GM20431 (cell line): ENCODE measurements around the gene HNRNPA1.

Experiments
- in situ Hi-C: fragments of 300-500 bp; cut with MseI, MboI; formaldehyde crosslinking; loops from one replicate; pipeline ENCODE4 v1.15.0; 2020; ENCODE audit warnings: low sequenced_read_pairs; ENCODE audit not compliant: unreplicated experiment

HNRNPA1 gene

GRCh38 chr12:54330442-54330841, 49.9 kb downstream of the HNRNPA1 start:
- in situ Hi-C loops = no loop called here

- in situ Hi-C loops = no loop called here
Measured at GRCh38 chr12:54331461-54331860, 50.9 kb downstream of the HNRNPA1 start.

- in situ Hi-C loops = no loop called here
Measured at GRCh38 chr12:54333420-54334034, 53.0 kb downstream of the HNRNPA1 start.
